ENCODE data around the gene IRF2BPL. TPM values are rescaled to one million over a fixed set of nuclear protein-coding genes. Genes with fewer than 3 reads are reported as not detected.

IRF2BPL gene
- total and polyA plus RNA-seq, 8 donors: 5.3 to 43.6 (median 21.7) TPM

- TF ChIP-seq CTCF (IDR thresholded peaks at IDR 0.05) (no peak), EP300 (IDR thresholded peaks at IDR 0.05) (no peak), POLR2AphosphoS5 (IDR thresholded peaks at IDR 0.05) (no peak), POLR2A (IDR thresholded peaks at IDR 0.05) (no peak)
- intact Hi-C loops (cut with DNase I; ENCODE audit: low total_unique reads): no loop called here
- no peak for DNase-seq
Measured at GRCh38 chr14:77037215-77037937, 8.9 kb upstream of the IRF2BPL start.

GRCh38 chr14:77036484-77037214 lies 8.1 kb upstream of the IRF2BPL start:
- peak overlapping the region; percentile 68 to 100 (median 98) for H3K27ac ChIP-seq
- no peak overlapping the region for H3K4me3 ChIP-seq
- intact Hi-C loops (cut with DNase I; ENCODE audit: low total_unique reads): no loop called here
- DNase-seq: no peak
- TF ChIP-seq POLR2A (IDR thresholded peaks at IDR 0.05): no peak
- no peak for TF ChIP-seq EP300 (IDR thresholded peaks at IDR 0.05)
- no peak for TF ChIP-seq CTCF (IDR thresholded peaks at IDR 0.05)
- TF ChIP-seq POLR2AphosphoS5 (IDR thresholded peaks at IDR 0.05): no peak
- no peaks in the 10 kb centered on the region for H3K9me3 ChIP-seq
- H3K4me1 ChIP-seq: peaks cover 69 to 97% (median 89%) of the 10 kb centered on the region in 4 donors
- WGBS, 5 donors: 69 to 80% (median 74%) methylated on average over 6 of the region's 6 CpGs
- H3K27me3 ChIP-seq: no peaks in the 10 kb centered on the region
- no peaks in the 10 kb centered on the region for H3K36me3 ChIP-seq

More at GRCh38 chr14:77037215-77037937, 8.9 kb upstream of the IRF2BPL start:
- Histone ChIP-seq H3K27me3 (no peaks in the 10 kb centered on the region), H3K4me3 (no peak overlapping the region), H3K27ac (peak overlapping the region; percentile 68 to 100 (median 98)), H3K9me3 (no peaks in the 10 kb centered on the region), H3K4me1 (peaks cover 69 to 97% (median 89%) of the 10 kb centered on the region in 4 donors), H3K36me3 (no peaks in the 10 kb centered on the region)
- 73 to 82% (median 78%) methylated on average over 16 of the region's 16 CpGs for WGBS, 5 donors

- no peaks in the 10 kb centered on the region for H3K9me3 ChIP-seq
- peak overlapping the region in 4 of 5 donors; percentile 98 to 100 (median 100) for H3K27ac ChIP-seq
- H3K4me3 ChIP-seq: no peak overlapping the region
- no peaks in the 10 kb centered on the region for H3K27me3 ChIP-seq
- WGBS, 5 donors: 88 to 94% (median 90%) methylated on average over 4 of the region's 4 CpGs
- H3K4me1 ChIP-seq: peaks cover 70 to 97% (median 89%) of the 10 kb centered on the region in 4 donors
- no peaks in the 10 kb centered on the region for H3K36me3 ChIP-seq
- no peak for DNase-seq
- no peak for TF ChIP-seq CTCF (IDR thresholded peaks at IDR 0.05)
- TF ChIP-seq EP300 (IDR thresholded peaks at IDR 0.05): no peak
- TF ChIP-seq POLR2A (IDR thresholded peaks at IDR 0.05): no peak
- no peak for TF ChIP-seq POLR2AphosphoS5 (IDR thresholded peaks at IDR 0.05)
- intact Hi-C loops (cut with DNase I; ENCODE audit: low total_unique reads): no loop called here
Measured at GRCh38 chr14:77035267-77035666, 6.8 kb upstream of the IRF2BPL start.

- H3K36me3 ChIP-seq: no peaks in the 10 kb centered on the region
- H3K9me3 ChIP-seq: no peaks in the 10 kb centered on the region
- peak overlapping the region; percentile 98 to 100 (median 100) for H3K27ac ChIP-seq
- peak; percentile 82 to 95 for DNase-seq
- TF ChIP-seq POLR2A (IDR thresholded peaks at IDR 0.05): peak in 1 of 4 donors; percentile 20
- TF ChIP-seq POLR2AphosphoS5 (IDR thresholded peaks at IDR 0.05): peak; percentile 75 to 87 (median 76)
- TF ChIP-seq CTCF (IDR thresholded peaks at IDR 0.05): no peak
- TF ChIP-seq EP300 (IDR thresholded peaks at IDR 0.05): no peak
- no peaks in the 10 kb centered on the region for H3K27me3 ChIP-seq
- WGBS, 5 donors: 1 to 2% (median 1%) methylated on average over 21 to 37 of the region's 37 CpGs
- intact Hi-C loops (cut with DNase I; ENCODE audit: low total_unique reads): no loop called here
- peaks cover 73 to 98% (median 90%) of the 10 kb centered on the region in 4 donors for H3K4me1 ChIP-seq
- H3K4me3 ChIP-seq: peak overlapping the region; percentile 40 to 57 (median 43)
Measured at GRCh38 chr14:77033622-77034589, 5.4 kb upstream of the IRF2BPL start.
